ENCODE data around the gene PTPRS.
A peak's percentile ranks its signal among the peaks of the same experiment; 100 is the strongest.

The PTPRS gene

GRCh38 chr19:5354403-5354802, 13.8 kb upstream of the PTPRS start:
- no peak for DNase-seq

DNA sequence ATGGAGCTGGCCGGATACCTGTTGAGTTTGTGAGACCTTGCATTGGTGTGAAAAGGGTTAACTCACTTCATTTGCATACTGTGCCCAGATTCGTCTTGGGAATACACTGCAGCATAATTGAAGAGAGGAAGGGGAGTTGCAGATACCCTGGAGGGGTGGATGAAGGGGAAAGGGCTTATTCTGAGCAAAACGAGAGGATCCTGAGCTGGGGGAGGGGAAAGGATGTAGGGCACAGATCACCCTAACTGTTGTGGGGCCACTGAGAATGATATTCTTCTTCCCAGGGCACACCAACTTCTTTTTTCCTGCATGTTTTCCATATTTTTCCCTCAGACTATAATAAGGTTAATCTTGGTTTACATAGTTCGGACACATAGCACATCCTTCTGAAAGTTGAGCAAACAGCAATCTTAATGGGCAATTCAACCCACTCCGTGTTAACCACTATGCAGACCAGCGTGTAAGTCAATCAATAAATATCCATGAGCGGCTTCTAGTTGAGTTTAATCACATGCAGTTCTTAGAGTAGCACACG, 11.7 kb upstream of the PTPRS start:
- no peak for DNase-seq

DNA sequence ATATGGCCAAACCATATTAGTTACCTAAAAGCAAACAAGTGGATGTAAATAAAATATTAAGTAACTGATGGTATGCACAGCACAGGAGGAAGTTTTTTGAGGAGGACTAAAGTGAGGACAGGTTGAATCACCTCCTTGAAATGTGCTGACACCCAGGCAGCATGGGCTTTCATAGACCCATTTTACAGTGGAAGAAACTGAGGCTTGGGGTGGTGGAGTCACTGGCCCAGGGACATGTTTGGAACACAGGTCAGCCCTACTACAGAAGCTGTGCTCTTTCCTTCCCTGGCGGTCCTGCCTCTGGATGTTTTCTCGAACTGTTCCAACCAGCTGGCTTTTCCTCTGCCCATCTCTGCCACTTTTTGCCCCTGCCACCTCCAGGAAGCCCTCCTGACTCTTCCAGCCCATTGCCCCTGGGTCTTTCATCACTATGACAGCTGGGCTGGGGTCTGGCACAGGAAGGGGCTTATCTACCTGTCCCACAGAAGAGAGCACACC, 11.2 kb upstream of the PTPRS start:
- no peak for DNase-seq

DNA sequence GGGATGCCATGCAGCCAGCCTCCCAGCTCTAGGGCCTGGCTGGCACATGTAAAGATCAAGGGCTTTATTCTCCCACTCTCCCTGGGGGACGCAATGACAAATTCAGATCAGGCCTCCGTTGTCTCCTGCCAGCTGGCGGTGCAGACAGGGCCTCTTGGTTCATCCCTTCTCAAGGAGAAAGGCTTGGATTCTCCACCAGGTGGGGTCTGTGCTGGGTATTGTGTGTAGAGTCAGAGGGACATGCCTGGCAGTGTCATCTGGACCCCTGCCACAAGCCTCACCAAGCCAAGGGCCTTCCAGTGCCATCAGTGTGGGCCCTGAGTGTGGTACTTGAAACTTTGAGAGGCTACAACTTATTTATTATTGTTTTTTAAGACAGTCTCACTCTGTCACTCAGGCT, 8.4 kb upstream of the PTPRS start:
- DNase-seq, result peak; percentile 33

GRCh38 chr19:5345895-5346386, 5.3 kb upstream of the PTPRS start:
- DNase-seq, result no peak

GRCh38 chr19:5343848-5344247, 3.2 kb upstream of the PTPRS start:
- DNase-seq, result peak; percentile 39

DNA sequence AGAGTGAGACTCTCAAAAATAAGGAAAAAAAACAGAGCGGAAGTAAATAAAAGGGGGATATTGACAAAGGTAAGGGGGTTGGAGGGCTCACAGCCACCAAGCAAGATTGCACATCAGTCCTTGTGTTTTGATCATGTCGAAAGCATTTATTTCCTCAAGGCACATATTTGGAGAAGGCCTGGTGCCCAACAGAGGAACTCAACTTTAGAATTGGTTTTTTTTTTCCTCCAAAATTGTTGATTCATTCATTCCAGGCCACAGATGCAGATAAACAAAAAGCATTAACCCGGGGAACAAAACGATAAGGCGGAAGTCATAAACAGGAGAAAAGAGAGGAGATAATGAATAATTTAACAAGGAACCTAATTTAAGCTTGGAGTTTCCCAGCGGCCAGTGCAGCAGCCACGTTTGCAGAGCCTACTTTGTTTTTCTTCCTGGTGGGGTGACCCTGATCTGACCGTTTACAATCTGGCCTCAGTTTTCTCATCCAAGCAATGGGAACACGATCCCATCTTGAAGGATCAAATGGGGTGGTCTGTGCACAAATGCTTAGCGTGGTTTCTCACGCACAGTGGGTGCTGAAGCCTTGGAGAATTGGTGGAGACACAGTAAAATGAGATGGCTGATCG, 2.1 kb upstream of the PTPRS start:
- no peak for DNase-seq

DNA sequence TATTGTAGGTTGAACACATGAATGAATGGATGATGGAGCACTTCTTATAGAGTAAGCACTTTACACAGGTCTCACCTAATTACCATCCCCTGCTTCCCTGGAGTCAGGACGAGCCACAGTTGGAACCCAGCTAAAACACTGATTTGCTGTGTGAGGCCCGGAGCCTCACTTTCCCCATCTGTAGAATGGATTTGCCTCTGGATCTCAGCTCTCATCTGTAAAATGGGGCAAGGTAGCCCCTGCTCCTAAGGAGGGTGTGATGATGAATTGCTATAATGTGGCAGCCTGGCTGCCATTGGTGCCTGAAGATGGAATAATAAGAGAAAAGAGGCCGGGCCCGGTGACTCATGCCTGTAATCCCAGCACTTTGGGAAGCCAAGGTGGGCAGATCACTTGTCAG, 1.4 kb upstream of the PTPRS start:
- no peak for DNase-seq

- no peak for DNase-seq
These were observed 822 bp upstream of the PTPRS start for GRCh38 chr19:5341448-5341820.

DNA sequence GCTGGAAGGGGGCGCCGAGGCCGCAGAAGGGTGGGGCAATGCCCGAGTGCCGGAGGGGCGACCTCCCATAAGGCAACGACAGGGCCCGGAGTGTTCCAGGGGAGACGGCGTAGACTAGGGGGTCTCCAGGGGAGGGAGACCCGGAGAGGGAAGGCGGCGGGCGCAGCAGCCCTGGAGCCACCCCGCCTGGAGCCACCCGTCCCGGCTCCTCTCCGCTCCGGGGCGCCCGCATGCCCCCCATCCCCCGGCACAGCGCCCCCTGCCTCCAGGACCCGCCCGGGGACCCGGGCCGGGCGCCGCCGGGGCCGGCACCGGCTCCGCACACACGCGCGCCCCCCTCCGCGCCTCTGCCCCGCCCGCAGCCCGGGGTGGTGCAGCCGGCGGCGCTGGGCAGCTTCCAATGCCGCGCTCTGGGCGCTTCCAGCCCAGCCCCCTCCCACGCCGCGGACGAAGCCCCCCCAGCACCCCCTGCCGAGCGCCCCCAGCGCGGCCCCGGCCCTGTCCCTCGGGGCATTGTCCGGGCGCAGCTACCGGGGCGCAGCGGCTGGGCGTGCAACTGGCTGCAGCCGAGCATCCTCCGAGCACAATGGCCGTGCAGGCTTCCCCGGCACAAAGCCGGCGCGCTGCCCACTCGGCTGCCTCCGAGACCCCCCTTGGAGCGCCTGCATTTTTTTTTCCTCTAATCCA, 519 bp downstream of the PTPRS start:
- DNase-seq, result peak; percentile 24

- no peak for DNase-seq
These were observed 1.2 kb downstream of the PTPRS start for GRCh38 chr19:5339198-5339949.

DNA sequence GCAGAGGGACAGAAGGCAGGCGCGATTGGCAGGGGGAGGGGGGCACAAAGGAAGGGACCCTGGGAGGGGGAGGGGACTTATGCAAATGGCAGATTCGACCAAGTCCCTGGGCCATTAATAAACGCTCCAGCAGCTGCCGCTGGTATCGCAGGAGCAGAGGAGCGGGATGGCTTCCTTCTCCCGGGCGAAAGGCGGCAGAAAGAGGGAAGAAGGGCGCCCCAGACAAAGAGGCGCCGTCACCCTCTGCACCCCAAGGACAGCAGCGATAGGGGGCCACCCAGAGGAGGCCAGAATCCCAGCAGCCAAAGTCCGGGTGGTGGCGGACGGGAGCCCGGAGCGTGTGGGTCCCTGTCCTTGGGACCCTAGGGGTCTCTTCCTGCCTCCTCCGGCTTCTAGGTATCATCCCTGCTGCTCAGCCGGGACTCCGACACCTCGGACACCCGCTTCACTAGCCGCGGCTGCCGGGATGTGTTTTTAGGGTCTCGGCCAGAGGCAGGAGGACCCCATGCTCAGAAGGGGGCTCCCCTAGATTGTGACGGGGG, 1.9 kb downstream of the PTPRS start:
- peak; percentile 85 for DNase-seq

GRCh38 chr19:5337708-5338655, 2.6 kb downstream of the PTPRS start:
- DNase-seq, result no peak

GRCh38 chr19:5337126-5337525, 3.5 kb downstream of the PTPRS start:
- DNase-seq, result no peak

DNA sequence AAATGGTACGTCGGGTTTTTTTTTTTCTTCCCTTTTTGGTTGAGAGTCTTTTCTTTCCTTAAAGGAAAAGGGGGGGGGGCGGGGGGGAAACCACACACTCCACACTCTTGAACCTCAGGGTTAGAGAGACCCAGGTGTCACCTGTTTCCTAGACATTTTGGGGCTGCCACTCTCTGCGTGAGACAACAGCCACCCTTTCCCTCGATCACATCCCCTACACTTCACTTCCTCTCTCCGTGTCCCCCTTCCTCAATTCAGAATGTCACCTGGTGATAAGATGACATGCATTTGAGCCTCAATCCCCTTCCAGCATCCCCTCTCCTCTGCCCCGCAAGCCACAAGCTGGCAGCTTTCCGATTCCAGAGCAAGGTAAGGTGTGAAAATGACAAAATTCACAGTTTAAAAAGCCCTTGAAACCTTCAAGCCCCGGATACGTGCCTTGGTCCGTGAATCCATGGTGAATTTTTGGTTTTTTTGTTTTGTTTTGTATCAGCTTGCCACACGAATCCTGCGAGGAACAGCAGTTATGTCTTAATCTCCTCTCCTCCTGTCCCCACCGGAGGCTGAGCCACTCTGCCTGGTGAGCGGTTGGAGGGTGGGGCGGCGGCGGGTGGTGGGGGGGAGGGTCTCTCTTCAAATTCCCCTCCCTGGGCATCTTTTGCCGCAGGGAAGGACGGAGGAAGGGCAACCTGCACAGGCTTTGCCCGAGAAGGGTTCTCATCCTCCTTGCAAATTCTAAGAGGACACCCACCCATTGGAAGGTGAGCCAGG, 4.2 kb downstream of the PTPRS start:
- DNase-seq, result no peak

DNA sequence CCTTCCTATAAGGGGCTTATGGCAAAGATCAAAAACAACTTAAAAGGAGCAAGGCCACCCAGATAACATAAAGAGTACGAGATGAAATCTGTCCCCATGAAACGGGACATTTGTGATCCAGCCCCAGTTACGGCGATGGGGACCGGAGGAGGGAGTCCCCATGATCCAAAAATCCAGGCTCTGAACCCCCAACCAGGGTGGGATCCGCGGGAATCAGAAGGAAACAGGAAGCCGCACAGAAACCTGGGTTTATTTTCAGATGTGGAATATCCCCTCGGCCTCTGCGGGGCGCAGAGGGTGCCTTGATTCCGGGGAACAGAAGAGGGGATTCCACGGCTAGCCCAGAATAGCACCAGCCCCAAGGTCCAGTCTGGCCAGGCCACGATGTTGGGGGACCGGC, 5.0 kb downstream of the PTPRS start:
- DNase-seq, result no peak

DNA sequence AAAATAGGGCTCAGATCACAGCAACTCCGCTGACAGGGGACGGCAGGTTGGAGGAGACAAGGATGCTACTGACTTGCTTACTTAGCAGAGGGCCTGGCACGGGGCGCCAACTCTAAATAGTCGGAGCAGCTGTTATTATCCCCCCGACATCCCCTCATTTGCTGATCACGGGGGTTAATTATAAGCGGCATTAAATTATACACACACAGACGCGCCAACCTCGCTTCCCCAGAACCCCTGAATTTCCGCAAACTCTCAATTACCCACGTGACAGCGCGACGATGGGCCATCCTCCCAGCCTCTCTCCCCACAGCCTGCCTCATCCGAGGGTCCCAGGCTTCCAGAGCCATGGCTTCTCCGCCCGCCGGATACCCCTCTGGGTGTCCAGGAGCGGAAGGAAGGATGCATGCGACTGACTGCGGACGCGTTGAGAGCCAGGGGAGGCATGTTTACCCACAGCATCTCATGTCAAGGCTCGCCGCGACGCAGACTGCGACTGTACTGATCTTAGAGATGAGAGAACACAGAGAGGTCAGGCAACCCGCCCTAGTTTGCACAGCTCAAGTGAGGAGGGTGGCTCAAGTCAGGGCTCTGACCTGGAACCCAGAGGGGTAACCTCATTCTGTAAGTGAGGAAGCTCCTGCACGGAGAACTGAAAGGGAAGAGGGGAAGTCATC, 5.7 kb downstream of the PTPRS start:
- DNase-seq, result no peak

GRCh38 chr19:5334366-5334739, 6.3 kb downstream of the PTPRS start:
- no peak for DNase-seq

DNA sequence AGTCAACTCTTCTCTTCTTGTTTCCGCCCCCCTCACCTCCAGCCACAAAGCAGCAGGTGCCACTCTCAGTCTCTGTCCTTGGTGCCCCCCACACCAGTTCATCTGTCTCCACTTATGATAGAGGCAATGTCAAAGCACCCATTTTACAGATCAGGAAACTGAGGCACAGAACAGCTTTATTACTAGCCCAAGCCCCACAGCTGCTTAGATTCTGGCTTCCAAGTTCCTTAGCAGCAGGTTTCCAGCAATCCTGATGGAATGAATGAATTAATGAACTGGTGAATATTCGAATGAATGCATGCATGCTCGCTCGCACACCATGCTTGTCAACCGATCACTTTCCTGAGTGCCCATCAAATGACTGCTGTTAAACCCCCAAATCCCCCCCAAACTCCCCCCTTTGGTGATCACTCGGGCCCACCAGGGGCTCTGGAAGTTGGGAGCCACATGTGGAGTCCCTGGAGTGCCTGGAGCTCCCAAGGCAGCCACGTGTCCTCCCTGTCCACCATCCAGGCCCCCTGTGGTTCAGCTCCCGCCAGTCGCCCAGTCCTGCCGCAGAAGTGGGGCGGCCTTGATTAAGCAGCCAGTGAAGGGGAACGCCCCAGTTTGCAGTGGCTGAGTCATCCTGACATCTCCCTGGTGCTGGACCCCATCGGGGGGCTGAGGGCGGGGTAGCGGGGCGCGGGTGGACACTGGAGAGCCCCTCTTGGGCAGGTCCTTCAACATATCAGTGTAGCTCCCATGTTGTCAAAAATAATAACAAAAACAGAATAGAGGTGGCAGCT, 6.8 kb downstream of the PTPRS start:
- no peak for DNase-seq

- no peak for DNase-seq
These were observed 8.1 kb downstream of the PTPRS start for GRCh38 chr19:5332501-5332900.
